Left ventricle myocardium inferior (tissue), 1 donor: ENCODE measurements around the gene CPNE7. TPM values are rescaled to one million over a fixed set of nuclear protein-coding genes. Genes with fewer than 3 reads are reported as not detected.

Experiments used
- DNase-seq: peaks from one replicate; pipeline ENCODE4 v3.0.0-alpha.2; 2020
- H3K27ac ChIP-seq: fragments of 200-600 bp; replicated peaks from 2 replicates; pipeline ENCODE4 v1.8.0; 2021
- H3K27me3 ChIP-seq: fragments of 200-600 bp; 2 replicates; pipeline ENCODE4 v1.8.0; 2021; ENCODE audit warnings: low read depth
- H3K36me3 ChIP-seq: fragments of 200-600 bp; 2 replicates; pipeline ENCODE4 v1.8.0; 2021
- H3K4me1 ChIP-seq: fragments of 200-600 bp; 2 replicates; pipeline ENCODE4 v1.8.0; 2021
- H3K4me3 ChIP-seq: fragments of 200-600 bp; 2 replicates; pipeline ENCODE4 v1.8.0; 2021; ENCODE audit warnings: mild to moderate bottlenecking, moderate library complexity
- H3K9me3 ChIP-seq: fragments of 200-600 bp; replicated peaks from 2 replicates; pipeline ENCODE4 v1.8.0; 2021
- intact Hi-C: fragments of 100-400 bp; cut with micrococcal nuclease; formaldehyde crosslinking; loops from one replicate; pipeline ENCODE4 v1.11.0; 2022
- total RNA-seq: library from RNA; stranded (reverse); fragmentation: NEBNext Ultra II Directional; extraction: Animal tissue kit (Norgen Biotek cat#: 25700); gene quantifications from one replicate; pipeline ENCODE4 v1.2.1, GENCODE V29; 2021
- TF ChIP-seq, protein P1 (sequence below): fragments of 200-600 bp; IDR thresholded peaks from 2 replicates; pipeline ENCODE4 v1.8.0; 2021; ENCODE audit warnings: antibody characterized with exemption, mild to moderate bottlenecking, borderline replicate concordance
- donor health status: DM: no; HTN: yes; CAD: no; lungs with severe emphysema.

Gene CPNE7
- total RNA-seq, 1 donor from 2014 or later = not detected

DNA sequence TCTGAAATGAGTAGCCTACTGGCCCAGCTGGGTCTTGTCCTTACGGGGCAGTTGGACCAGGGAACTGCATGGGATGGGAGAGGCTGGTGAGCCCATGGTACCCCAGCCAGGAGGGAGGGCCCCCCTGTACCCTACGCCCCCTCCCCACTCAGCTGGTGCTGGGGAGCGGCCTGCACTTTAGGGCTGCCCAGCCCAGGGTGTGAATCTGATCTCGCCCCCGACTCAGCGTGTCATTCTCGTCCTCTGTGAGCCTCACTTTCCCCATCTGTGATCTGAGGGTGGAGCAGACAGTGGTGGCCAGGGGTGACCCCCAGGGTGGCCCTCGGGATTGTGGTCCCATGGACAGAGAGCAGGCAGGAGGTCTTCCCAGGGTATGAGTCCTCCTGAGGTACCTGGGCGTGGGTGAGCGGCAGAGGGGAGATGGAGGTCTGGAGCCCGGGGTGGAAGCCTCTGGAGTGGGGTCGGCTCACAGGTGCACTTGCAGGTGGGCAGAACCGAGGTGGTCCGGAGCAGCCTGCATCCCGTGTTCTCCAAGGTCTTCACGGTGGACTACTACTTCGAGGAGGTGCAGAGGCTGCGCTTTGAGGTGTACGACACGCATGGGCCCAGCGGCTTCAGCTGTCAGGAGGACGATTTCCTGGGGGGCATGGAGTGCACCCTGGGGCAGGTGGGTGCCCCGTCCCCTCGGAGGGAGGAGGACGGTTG, 1.6 kb downstream of the CPNE7 start:
- no peaks in the 10 kb centered on the region for H3K9me3 ChIP-seq
- H3K4me3 ChIP-seq = no peak overlapping the region
- TF ChIP-seq, protein P1, sequence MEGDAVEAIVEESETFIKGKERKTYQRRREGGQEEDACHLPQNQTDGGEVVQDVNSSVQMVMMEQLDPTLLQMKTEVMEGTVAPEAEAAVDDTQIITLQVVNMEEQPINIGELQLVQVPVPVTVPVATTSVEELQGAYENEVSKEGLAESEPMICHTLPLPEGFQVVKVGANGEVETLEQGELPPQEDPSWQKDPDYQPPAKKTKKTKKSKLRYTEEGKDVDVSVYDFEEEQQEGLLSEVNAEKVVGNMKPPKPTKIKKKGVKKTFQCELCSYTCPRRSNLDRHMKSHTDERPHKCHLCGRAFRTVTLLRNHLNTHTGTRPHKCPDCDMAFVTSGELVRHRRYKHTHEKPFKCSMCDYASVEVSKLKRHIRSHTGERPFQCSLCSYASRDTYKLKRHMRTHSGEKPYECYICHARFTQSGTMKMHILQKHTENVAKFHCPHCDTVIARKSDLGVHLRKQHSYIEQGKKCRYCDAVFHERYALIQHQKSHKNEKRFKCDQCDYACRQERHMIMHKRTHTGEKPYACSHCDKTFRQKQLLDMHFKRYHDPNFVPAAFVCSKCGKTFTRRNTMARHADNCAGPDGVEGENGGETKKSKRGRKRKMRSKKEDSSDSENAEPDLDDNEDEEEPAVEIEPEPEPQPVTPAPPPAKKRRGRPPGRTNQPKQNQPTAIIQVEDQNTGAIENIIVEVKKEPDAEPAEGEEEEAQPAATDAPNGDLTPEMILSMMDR = no peak
- peaks cover 30% of the 10 kb centered on the region for H3K4me1 ChIP-seq
- intact Hi-C loops = no loop called here
- H3K36me3 ChIP-seq = no peaks in the 10 kb centered on the region
- H3K27me3 ChIP-seq = peaks cover 56% of the 10 kb centered on the region
- H3K27ac ChIP-seq = no peak overlapping the region
- no peak for DNase-seq

DNA sequence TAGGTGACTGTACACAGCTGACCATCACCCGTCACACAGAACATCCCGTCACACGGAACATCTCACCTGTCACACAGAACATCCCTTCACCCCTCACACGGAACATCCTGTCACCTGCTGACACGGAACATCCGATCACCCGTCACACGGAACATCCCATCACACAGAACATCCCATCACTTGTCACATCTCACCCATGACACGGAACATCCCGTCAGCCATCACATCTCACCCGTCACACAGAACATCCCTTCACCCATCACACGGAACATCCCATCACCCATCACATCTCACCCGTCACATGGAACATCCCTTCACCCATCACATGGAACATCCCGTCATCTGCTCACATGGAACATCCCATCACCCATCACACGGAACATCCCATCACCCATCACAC, 3.8 kb downstream of the CPNE7 start:
- Histone ChIP-seq H3K4me1 (peaks cover 30% of the 10 kb centered on the region), H3K9me3 (no peaks in the 10 kb centered on the region), H3K27me3 (peaks cover 35% of the 10 kb centered on the region), H3K4me3 (no peak overlapping the region), H3K36me3 (no peaks in the 10 kb centered on the region), H3K27ac (no peak overlapping the region)
- TF ChIP-seq, protein P1 = no peak
- intact Hi-C loops = no loop called here
- DNase-seq = no peak

DNA sequence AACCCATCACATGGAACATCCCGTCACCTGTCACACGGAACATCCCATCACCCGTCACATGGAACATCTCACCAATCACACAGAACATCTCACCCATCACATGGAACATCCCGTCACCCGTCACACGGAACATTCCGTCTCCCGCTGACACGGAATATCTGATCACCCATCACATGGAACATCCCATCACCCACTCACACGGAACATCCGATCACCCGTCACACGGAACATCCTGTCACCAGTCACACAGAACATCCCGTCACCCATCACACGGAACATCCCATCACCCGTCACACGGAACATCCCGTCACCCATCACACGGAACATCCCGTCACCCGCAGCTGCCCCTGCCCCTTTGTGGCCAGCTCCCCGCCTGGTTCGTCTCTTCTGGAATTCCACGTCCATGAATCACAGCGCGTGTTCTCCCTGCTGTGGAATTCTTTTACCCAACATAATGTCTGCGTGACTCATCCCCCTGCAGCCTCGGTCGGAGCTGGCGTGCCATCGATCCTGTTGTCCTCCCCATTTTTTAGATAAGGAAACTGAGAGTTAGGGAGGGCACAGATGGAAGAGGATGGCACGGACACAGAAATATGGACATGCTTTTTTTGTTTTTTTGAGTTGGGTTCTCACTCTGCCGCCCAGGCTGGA, 5.6 kb downstream of the CPNE7 start:
- TF ChIP-seq, protein P1 = no peak
- Histone ChIP-seq H3K27me3 (peaks cover 17% of the 10 kb centered on the region), H3K27ac (no peak overlapping the region), H3K4me3 (no peak overlapping the region), H3K4me1 (peaks cover 14% of the 10 kb centered on the region), H3K36me3 (no peaks in the 10 kb centered on the region), H3K9me3 (no peaks in the 10 kb centered on the region)
- no peak for DNase-seq
- intact Hi-C loops = no loop called here

DNA sequence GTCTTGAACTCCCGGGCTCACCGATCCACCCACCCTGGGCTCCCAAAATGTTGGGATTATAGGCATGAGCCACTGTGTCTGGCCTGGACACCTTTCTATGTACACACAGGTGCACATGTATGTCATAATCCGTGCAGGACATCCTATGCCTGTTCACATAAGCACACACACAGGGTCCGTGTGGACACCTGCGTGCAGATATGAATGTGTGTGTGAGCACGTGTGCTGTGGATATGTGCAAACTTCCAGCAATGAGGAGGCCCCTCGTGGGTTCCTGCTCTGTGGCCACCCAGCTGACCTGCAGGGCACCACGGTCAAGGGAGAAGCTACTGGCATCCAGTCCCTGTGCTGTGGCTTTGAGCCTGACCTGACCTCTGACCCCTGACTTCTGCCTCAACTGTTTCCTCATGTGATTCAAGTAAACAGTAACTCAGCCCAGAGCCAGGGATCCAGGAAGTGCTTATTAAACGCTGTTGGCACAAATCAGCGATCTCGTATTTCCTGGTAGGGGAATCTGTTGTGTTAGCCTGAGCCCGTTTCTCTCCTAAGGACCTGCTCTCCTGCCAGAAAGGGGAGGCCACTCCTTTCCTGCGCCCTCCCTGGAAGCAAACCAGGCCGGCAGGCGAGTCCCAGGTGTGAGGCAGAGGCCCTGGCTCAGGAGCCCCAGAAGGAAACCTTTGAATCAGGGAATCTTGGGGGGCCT, 6.5 kb downstream of the CPNE7 start:
- no peak overlapping the region for H3K4me3 ChIP-seq
- peaks cover 10% of the 10 kb centered on the region for H3K4me1 ChIP-seq
- no peak for DNase-seq
- no peak overlapping the region for H3K27ac ChIP-seq
- intact Hi-C loops = no loop called here
- TF ChIP-seq, protein P1 = no peak
- no peaks in the 10 kb centered on the region for H3K9me3 ChIP-seq
- no peaks in the 10 kb centered on the region for H3K36me3 ChIP-seq
- H3K27me3 ChIP-seq = peaks cover 8% of the 10 kb centered on the region

DNA sequence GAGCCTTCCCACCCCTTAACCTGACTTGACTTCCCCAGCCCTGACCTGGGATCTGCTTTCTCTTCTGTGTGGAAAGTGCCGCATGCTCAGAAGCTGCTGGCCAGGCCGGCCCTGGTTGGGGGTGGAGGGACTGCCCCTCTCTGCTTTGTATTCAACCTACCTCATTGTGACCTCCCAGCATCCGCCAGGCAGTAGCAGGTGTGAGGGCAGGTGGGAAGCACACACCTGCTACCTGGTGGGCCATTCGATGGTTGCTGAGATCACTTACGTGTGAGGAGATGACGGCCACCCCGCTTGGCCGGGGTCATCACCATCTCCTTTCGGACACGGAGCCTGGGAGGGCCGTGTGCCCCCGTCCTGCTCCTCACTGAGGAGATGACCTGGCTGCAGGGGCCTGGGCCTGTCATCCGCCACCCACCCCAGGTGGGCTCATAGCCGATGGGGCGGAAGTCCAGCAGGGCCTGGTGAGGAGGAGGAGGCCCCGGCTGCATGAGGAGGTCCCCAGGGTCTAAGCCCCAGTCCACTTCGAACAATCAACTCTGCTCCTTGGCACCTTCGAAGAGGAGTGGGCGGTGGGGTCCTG, 7.1 kb downstream of the CPNE7 start:
- no peaks in the 10 kb centered on the region for H3K36me3 ChIP-seq
- H3K27ac ChIP-seq = no peak overlapping the region
- DNase-seq = no peak
- no peaks in the 10 kb centered on the region for H3K9me3 ChIP-seq
- no peak overlapping the region for H3K4me3 ChIP-seq
- H3K4me1 ChIP-seq = peaks cover 10% of the 10 kb centered on the region
- TF ChIP-seq, protein P1 = no peak
- peaks cover 1% of the 10 kb centered on the region for H3K27me3 ChIP-seq
- intact Hi-C loops = no loop called here
